ENCODE data around the gene AP2A2. TPM values are rescaled to one million over a fixed set of nuclear protein-coding genes. Genes with fewer than 3 reads are reported as not detected.
A peak's percentile ranks its signal among the peaks of the same experiment; 100 is the strongest.

AP2A2 gene
- total RNA-seq, 1 donor from 2014 or later = 105 TPM

DNA sequence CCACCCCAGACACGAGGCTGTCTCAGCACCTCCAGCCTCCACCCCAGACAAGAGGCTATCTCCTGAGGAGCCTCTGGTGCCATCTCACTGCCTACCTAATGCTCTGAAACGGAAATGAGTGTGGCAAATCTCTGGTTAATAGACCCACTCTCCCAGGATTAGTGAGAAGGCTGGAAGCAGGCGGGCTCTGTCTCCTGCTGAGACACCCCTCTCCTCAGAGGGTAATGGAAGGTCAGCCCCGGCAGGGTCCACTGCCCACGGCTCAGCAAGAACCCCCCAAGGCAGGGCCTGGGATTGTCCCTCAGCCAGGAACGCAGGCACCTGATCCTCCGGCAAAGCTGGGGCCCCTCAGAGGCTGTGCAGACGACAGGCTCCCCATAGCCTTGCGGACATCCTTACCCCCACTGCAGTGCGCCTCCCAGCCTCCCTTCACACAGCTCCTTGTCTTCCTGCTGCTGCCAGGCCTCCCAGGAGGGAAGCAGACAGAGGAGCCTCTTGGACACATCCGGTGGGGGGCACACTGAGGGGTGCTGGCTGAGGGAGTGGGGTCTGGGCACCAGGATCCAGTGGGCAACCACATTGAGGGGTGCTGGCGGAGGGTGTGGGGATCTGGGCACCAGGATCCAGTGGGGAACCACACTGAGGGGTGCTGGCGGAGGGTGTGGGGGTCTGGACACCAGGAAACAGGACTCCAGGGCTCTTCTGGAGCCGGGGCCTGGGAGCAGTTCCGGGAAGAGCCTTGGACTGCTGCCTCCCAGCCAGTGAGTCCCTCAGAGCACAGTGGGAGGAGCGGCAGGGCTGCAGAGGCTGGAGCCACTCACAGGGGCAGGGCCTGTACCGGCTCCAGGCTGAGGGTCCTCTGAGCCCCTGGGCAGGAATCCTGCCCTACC is 28.2 kb upstream of the AP2A2 start:
- H4K20me1 ChIP-seq (ENCODE audit: insufficient read depth, low read length) = peaks cover 18% of the 10 kb centered on the region

GRCh38 chr11:898143-898511 is 27.5 kb upstream of the AP2A2 start:
- DNase-seq (ENCODE audit: low read depth) (no peak), FAIRE-seq (no peak)
- no peak overlapping the region for H3K4me3 Mint-ChIP-seq (ENCODE audit: unreplicated experiment)
- H2AFZ ChIP-seq (ENCODE audit: low read depth, low read length) = no peak overlapping the region
- peaks cover 10% of the 10 kb centered on the region for H3K36me3 ChIP-seq (ENCODE audit: insufficient read depth, low read length)
- H3K9me3 ChIP-seq (ENCODE audit: insufficient read depth, low read depth, low read length) = no peaks in the 10 kb centered on the region
- H3K4me2 ChIP-seq (ENCODE audit: low read length) = no peak overlapping the region
- peaks cover 15% of the 10 kb centered on the region for H4K20me1 ChIP-seq (ENCODE audit: insufficient read depth, low read length)
- H3K9ac ChIP-seq (ENCODE audit: low read length) = no peak overlapping the region
- H3K4me3 ChIP-seq (ENCODE audit: insufficient read depth, low read depth, low read length) = no peak overlapping the region
- no peak overlapping the region for H3K27ac Mint-ChIP-seq (ENCODE audit: unreplicated experiment)
- H3K27ac ChIP-seq (ENCODE audit: low read depth, low read length) = no peak overlapping the region
- no peaks in the 10 kb centered on the region for H3K79me2 ChIP-seq (ENCODE audit: insufficient read depth, low read length)
- TF ChIP-seq EZH2 (IDR thresholded peaks at IDR 0.05; ENCODE audit: insufficient read depth, low read length) = no peak
- TF ChIP-seq, protein P1, sequence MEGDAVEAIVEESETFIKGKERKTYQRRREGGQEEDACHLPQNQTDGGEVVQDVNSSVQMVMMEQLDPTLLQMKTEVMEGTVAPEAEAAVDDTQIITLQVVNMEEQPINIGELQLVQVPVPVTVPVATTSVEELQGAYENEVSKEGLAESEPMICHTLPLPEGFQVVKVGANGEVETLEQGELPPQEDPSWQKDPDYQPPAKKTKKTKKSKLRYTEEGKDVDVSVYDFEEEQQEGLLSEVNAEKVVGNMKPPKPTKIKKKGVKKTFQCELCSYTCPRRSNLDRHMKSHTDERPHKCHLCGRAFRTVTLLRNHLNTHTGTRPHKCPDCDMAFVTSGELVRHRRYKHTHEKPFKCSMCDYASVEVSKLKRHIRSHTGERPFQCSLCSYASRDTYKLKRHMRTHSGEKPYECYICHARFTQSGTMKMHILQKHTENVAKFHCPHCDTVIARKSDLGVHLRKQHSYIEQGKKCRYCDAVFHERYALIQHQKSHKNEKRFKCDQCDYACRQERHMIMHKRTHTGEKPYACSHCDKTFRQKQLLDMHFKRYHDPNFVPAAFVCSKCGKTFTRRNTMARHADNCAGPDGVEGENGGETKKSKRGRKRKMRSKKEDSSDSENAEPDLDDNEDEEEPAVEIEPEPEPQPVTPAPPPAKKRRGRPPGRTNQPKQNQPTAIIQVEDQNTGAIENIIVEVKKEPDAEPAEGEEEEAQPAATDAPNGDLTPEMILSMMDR (IDR thresholded peaks at IDR 0.05; ENCODE audit: insufficient read depth, low read depth, low read length) = peak; percentile 13
- H3K27me3 ChIP-seq (ENCODE audit: insufficient read depth, low read length) = no peaks in the 10 kb centered on the region
- H3K4me1 Mint-ChIP-seq (ENCODE audit: low read depth, unreplicated experiment) = no peaks in the 10 kb centered on the region
- no peaks in the 10 kb centered on the region for H3K27me3 Mint-ChIP-seq (ENCODE audit: low read depth, unreplicated experiment)
- H3K9me3 Mint-ChIP-seq (ENCODE audit: unreplicated experiment) = no peaks in the 10 kb centered on the region
- peaks cover 4% of the 10 kb centered on the region for H3K36me3 Mint-ChIP-seq (ENCODE audit: low read depth, unreplicated experiment)
- no peaks in the 10 kb centered on the region for H3K4me1 ChIP-seq (ENCODE audit: insufficient read depth, low read length)

More for the DNA sequence above, 28.2 kb upstream of the AP2A2 start:
- Mint-ChIP-seq H3K36me3 (ENCODE audit: low read depth, unreplicated experiment) (peaks cover 4% of the 10 kb centered on the region), H3K4me3 (ENCODE audit: unreplicated experiment) (no peak overlapping the region), H3K27ac (ENCODE audit: unreplicated experiment) (no peak overlapping the region), H3K27me3 (ENCODE audit: low read depth, unreplicated experiment) (no peaks in the 10 kb centered on the region), H3K9me3 (ENCODE audit: unreplicated experiment) (no peaks in the 10 kb centered on the region), H3K4me1 (ENCODE audit: low read depth, unreplicated experiment) (no peaks in the 10 kb centered on the region)
- Histone ChIP-seq H3K27ac (ENCODE audit: low read depth, low read length) (no peak overlapping the region), H3K4me3 (ENCODE audit: insufficient read depth, low read depth, low read length) (no peak overlapping the region), H2AFZ (ENCODE audit: low read depth, low read length) (no peak overlapping the region), H3K4me2 (ENCODE audit: low read length) (no peak overlapping the region), H3K79me2 (ENCODE audit: insufficient read depth, low read length) (no peaks in the 10 kb centered on the region), H3K27me3 (ENCODE audit: insufficient read depth, low read length) (no peaks in the 10 kb centered on the region), H3K9ac (ENCODE audit: low read length) (no peak overlapping the region), H3K4me1 (ENCODE audit: insufficient read depth, low read length) (no peaks in the 10 kb centered on the region), H3K36me3 (ENCODE audit: insufficient read depth, low read length) (peaks cover 8% of the 10 kb centered on the region), H3K9me3 (ENCODE audit: insufficient read depth, low read depth, low read length) (no peaks in the 10 kb centered on the region)
- FAIRE-seq (no peak), DNase-seq (ENCODE audit: low read depth) (no peak)
- TF ChIP-seq, protein P1 (IDR thresholded peaks at IDR 0.05; ENCODE audit: insufficient read depth, low read depth, low read length) = no peak
- no peak for TF ChIP-seq EZH2 (IDR thresholded peaks at IDR 0.05; ENCODE audit: insufficient read depth, low read length)
